GM12891 (cell line): ENCODE data around the gene FSTL1.

Source experiments
- POLR2A ChIP-seq: IDR thresholded peaks from 2 replicates; pipeline ENCODE4 v1.6.1; 2011; ENCODE audit warnings: low read depth, low read length, control low read depth
- TAF1 ChIP-seq: IDR thresholded peaks from 2 replicates; pipeline ENCODE4 v1.6.1; 2011; ENCODE audit warnings: low read depth, low read length, control low read depth

GRCh38 chr3:120497818-120498217 is 47.0 kb upstream of the FSTL1 start:
- no peak for TF ChIP-seq TAF1
- TF ChIP-seq POLR2A, result no peak
